ENCODE data around the gene HYAL2.
A peak's percentile ranks its signal among the peaks of the same experiment; 100 is the strongest.

Gene HYAL2

DNA sequence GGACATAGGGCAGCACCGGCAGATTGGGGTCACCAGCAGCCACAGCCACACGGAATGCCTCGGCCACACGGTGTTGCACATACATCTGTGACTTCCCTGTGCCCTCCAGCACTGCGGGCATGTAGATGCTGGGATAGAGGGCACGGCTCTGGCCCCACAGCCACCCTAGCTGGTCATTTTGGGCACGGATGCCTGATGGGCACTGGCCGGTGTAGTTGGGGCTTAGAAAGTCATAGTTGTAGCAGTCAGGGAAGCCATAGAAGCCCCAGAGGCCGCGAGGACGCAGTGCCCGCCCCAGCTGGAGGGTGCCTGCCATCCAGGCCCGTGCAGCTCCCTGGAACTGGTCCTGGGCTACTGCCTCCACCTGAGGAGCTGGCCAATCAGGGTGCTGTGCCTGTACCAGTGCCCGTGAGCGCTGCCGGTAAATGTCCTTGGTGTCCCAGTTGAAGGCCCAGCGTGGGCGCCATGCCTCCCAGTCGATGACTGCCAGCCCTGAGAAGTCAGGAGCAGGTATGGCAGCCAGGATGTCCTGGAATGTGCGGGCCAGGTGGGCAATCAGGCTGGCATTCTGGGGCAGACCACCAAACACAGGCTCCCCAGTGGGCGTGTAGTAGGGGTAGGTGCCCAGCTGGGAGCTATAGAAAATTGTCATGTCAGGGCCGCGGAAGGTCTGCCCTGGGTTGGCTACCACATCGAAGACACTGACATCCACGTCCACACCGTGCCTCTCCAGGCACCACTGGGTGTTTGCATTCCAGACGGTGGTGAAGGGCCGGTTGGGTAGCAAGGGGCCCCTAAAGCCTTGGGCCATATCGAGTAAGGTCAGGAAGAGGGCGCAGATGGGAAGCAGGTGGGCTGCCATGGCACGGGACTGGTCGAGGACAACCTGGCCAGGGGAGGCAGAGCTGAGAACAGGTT lies 20.2 kb downstream of the HYAL2 start:
- peak; percentile 28 for DNase-seq

- peak; percentile 33 for DNase-seq
Measured at GRCh38 chr3:50300681-50301254, 21.8 kb downstream of the HYAL2 start.

DNA sequence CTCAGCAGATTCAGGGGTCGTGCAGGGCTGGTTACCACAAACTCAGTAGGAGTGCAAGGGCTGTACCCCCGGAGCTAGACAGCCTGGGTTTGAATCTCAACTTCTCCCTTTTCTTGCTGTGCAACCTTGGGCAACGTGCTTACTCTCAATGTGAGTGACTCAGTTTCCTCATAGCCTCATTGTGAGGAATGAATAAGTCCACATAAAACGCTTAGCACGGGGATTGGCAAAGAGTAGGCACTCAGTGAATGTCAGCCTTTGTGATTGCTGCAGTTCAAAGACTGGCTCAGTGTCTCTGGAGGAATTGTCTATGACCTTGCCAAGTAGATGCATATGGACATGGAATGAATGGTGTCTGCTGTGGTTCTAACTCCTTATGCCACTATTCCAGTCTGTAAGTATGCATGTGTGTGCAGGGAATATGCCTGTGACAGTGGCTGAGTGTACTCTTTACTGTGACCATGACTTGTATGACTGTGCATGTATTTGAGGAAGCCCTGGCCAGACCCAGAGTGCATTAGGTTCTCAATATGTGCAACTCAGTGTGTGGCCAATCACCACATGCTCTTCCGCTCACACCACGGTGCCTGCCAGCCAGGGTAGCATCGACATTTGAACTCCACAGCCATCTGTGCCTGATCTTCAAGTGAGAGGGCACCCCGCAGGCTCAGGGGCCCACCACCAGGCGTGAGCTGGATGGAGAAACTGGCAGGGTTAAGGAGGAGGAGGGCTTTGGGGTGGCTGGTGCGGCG lies 22.4 kb downstream of the HYAL2 start:
- peak; percentile 63 for DNase-seq

DNA sequence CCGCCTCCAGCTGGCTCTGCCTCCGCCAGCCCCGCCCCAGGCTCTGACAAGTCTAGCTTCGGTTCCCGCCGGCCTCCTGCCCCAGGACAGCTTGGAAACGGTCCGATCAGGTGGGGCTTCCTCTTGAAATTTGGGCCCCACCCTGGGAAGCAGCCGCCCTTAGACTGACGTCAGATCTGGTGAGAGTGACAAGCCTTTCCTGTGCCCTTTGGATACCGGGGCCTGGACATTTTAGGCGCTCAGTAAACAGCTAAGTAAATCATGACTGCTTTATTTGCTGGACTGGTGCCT lies 23.0 kb downstream of the HYAL2 start:
- DNase-seq: no peak

GRCh38 chr3:50298836-50299637 lies 23.5 kb downstream of the HYAL2 start, which contains the start of the genes HYAL3 and NAA80:
HYAL3 (minus strand) TSS chr3:50299405; CDS start chr3:50295602, 3,803 bp downstream.
NAA80 (minus strand) TSS chr3:50299405; CDS start chr3:50297463, 1,942 bp downstream.
- DNase-seq: peak; percentile 100

DNA sequence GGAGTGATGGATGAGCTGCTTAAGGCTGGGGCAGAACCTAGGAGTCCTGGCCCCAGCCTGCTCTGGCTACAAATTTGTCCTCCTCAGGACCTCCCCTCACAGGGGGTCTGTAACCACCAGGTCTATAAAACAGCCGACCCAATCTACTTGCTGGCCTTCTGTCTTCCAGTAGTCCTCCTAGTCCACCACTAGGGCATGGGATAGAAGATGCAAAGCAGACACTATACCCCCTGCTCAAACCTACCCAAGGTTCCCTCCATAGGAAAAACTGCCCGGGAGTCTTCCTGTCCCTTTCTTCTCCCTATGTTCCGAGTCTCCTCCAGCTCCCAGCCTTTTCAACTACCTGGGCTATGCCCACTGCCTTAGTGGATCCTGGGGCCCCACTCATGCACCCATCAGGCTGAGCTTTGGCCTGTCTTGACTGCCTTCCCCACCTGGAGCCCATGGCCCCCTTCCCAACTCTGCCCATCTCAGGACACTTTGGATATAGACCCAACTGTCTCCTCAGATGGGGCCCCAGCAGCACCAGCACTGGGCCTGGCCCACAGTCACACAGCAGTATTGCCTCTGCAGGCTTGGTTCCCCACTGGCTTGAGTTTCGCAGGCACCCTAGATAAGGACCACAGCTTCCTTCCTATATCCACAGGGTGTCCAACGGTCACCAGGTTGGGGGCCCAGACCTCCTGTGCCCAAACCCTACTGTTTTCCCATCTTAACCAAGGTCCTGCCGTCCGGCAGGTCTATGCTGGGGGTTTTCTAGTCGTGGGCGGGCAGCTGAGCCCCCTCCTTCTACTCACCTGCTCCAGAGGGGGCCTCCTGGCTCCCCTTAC lies 24.4 kb downstream of the HYAL2 start:
- peak; percentile 46 for DNase-seq

DNA sequence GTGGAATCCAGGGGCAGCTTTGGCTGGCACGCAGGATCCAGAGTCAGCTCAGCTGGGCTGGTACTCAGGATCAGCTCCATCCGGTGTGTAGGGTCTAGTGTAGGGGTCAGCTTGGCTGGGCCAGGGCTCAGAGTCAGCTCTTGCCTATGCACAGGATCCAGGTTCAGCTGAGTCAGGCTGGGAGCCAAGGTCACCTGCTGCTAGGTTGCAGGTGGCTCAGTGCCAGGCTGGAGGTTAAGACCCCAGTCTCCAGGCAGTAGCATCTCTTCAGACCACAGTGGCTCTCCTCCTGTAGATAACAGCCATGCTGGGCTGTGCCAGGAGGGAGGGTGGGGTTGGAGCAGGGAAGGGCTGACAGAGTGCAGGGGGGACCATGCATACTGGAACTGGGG lies 25.2 kb downstream of the HYAL2 start:
- peak; percentile 50 for DNase-seq

DNA sequence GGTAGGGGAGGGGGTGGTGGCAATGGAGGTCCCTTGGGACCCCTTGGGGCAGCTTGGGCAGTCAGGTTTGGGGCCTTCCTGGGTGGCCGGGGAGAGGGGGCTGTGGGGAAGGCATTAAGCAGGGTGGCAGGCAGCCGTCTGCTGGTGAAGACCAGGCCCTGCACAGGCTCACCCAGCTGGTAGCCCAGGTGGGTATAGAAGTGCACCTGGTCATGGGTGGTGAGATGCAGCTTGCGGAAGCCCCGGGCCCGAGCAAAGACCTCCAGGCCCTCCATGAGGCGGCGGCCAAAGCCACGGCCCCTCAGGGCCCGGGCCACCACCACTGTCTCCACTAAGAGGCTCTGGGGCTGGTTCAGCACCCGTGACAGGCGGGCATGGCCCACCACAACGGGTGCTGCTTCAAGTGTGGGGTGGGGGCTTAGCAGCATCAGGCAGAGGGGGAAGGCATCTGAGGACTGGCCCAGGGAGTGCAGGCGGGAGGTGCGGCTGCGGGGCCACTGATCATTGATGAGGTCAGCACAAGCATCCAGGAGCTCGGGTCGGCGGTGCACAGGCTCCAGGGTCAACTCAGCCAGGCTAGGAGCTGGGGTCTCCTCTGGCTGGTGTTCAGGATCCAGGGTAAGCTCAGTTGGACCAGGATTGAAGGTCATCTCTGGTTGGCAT lies 25.7 kb downstream of the HYAL2 start:
- peak; percentile 33 for DNase-seq

GRCh38 chr3:50295553-50296431 lies 26.8 kb downstream of the HYAL2 start:
- peak; percentile 17 for DNase-seq

DNA sequence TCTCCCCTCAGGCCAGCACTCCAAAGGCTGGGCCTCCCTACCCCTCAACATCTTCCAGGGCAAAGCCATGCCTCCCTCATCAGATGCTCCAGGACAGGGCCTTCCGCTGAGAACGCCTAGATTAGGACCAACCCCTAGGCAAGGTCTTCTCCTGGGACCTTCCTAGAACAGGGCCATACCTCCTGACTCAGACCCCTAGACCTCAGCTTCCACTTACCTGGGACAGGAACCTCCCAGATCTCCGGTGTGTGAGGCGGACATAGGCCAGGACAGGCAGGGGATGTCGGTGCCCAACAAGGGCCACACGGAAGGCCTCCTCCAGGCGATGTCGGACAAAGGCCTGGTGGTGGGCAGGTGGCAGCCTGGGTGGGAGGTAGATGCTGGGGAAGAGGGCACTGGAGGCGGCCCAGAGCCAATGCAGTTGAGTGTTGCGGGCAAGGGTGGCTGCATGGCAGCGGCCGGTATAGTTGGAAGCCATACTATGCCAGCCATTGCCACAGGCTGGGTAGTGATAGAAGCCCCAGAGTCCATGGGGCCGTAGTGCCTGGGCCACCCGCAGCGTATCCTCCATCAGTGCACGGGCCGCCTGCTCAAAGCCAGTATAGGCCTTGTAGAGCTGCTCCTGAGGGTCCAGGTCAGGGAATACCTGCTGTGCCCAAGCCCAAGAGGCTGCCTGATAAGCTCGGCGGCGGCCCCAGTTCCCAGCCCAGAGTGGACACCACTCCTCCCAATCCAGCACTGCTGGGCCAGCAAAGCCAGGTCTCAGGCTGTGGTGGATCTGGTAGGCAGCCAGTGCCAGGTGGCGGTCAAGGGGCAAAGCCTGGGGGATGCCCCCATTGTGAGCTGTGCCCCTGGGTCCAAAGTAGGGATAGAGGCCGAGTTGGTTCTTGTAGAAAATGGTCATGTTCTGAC lies 27.8 kb downstream of the HYAL2 start:
- peak; percentile 27 for DNase-seq

DNA sequence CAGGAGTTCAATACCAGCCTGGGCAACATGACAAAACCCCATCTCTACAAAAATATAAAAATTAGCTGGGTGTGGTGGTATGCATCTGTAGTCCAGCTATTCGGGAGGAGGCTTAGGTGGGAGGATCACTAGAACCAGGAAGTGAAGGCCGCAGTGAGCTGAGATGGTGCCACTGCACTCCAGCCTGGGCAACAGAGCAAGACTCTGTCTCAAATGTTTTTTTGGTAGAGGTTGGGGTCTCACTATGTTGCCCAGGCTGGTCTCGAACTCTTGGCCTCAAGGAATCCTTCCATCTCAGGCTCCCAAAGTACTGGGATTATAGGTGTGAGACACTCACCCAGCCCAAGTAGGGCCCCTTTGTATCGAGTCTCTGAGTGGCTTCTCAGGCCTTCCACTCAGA lies 28.5 kb downstream of the HYAL2 start:
- DNase-seq: no peak

DNA sequence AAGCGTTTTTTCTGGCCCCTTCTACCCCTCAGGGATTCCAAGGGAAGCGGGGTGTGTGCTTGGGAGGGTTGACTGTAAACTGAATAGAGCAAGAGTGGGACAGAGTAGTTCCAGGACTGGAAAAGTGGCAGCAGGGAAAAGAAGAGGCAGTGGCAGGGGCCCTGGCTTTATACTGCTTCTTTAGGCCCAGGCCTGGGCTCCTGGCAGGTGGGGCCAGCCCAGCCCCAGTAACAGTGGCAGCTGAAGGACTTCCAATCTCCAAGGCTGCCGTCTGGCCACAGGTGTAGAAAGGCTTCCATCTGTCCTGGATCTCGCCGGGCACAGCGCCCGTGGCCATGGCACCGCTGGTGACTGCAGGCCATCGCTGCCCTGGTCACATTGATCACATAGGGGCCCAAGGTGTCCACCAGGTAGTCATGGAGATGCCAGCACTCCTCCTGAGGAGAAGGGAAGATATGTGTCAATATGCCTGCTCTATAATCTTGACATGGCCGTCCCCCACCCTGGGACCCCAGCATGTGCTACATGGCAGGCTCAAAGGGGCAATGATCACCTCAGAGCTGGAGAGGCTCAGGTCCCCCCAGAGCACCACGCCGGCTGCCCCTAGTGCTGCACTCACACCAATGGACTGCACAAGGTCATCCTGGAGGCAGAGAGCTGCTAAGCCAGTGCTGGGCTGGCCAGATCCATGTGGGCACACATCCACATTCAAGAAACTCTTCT lies 29.3 kb downstream of the HYAL2 start:
- peak; percentile 34 for DNase-seq

GRCh38 chr3:50292159-50293078 lies 30.1 kb downstream of the HYAL2 start, which contains the start of gene IFRD2:
IFRD2 (minus strand) TSS chr3:50292429; CDS start chr3:50292274, 155 bp downstream.
- peak; percentile 98 for DNase-seq

DNA sequence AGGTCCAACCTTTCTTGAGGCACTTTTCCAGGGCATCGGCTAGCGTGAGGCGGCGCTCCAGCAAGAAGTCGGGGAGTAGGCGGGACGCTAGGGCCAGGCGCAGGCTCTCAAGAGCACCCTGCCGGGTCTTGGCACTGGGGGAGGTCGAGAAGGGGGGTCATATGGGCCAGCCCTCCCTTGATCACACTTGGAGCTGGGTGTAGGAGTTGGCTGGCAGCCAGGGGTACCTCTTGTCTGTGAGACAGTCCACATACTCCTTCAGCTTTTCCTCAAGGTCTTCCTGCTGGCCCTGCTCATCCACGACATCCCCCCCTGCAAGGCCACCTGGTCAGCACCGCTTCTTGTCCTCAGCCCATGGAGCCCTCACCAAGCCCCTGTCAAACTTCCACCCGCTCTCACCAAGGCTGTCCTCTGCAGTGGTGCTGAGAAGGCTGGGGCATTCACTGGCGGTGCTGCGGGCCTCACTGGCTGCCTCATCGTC lies 32.3 kb downstream of the HYAL2 start:
- peak; percentile 36 for DNase-seq

DNA sequence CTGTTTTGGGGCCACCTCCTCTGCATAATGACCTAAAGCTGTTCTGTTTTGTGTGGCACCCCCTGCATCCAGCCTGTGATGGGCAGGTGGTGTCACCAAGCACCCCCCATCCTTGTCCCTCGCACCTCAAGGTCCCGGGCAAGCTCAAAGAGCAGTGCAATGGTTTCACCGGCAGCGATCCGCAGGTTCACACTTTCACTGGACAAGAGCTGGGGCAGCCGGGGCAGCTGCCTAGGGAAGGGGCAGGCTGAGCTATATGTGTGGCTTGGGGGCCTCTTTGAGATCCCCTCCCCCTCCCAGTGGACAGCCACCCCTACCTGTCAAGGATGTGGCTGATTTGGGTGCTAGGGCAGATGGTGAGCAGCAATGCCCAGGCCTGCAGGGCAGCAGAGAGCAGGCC lies 33.4 kb downstream of the HYAL2 start:
- no peak for DNase-seq

DNA sequence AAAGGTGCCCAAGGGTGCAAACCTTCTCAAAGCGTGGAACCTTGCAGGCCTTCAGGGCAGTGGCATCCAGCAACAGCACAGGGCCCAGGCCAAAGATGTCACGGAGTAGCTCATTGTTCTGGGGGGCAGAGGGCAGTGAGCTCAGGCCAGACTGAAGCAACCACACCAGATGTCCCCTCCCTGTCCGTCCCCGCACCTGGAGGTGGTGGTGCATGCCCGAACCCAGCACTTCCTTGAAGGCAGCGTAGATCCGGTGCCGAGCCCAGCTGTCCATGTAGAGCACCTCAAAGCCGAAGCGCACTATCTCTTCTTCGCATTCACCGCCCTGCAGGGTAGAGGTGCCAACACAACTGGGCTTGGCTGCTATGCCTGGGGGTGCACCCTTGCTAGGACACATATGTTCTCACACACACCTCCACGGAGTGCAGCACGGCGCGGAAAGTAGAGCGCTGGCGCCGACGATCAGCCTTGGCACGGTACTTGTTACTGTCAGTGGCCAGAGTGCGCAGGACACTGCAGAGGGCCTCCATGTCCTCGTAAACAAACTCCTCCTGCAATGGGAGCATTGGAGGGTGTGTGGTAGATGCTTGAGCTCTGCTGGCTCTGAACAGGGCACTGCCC lies 34.0 kb downstream of the HYAL2 start:
- peak; percentile 22 for DNase-seq
